MV-4-11 (cell line): ENCODE measurements around the gene HYCC2.
"Not testable (repeated sequence)": the region's sequence is repeated elsewhere in the genome, so short reads cannot be mapped to it uniquely, and the experiment has no call there.

Experiments
- DNase-seq: peaks from one replicate; lab custom pipeline; 2025; lab: John Stamatoyannopoulos, UW

The HYCC2 gene

DNA sequence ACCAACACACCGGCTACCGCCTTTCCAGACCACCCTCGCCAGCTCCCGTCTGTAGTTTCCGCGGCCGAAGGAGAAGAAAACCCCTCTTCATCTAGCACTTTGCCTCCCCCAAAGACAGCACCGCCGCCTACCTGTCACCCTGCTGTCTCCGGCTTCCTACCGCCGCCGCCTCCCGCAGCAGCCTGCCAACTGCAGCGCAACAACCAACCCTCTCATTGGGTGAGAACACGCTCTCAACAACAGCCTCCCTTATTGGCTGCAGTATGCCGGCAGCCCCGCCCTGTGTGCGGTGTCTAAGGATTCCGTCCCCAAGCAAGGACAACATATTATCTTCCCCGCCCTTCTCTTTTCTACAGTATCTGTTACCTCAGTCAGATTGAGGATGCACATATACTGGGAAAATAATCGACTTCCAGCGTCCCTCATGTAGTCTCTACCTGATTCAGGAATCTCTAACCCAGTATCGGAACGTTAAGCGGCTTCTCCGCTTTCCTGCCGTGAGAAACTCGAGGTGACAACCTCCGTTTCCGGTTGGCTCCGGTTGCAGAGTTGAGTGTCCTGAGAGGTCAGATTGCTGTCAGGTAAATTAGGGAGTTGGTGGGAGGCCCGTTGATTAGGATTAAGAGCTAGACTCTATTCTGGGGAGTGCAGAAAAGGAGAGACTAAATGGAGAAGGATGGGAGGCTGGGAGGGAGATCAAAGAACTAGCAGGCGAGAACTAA is at the start of gene HYCC2, which contains the start of gene NDUFB3:
Gene HYCC2, minus strand, starts transcription at position 193 of the 722 bp plus-strand sequence. CDS start 47,662 bp downstream, outside the sequence.
Gene NDUFB3, plus strand, starts transcription at position 523 of the 722 bp plus-strand sequence. CDS start 6,882 bp downstream, outside the sequence.
- peak; percentile 93 for DNase-seq

- DNase-seq = peak; percentile 50
Measured at GRCh38 chr2:201118961-201119854, 47.7 kb upstream of the HYCC2 start.

DNA sequence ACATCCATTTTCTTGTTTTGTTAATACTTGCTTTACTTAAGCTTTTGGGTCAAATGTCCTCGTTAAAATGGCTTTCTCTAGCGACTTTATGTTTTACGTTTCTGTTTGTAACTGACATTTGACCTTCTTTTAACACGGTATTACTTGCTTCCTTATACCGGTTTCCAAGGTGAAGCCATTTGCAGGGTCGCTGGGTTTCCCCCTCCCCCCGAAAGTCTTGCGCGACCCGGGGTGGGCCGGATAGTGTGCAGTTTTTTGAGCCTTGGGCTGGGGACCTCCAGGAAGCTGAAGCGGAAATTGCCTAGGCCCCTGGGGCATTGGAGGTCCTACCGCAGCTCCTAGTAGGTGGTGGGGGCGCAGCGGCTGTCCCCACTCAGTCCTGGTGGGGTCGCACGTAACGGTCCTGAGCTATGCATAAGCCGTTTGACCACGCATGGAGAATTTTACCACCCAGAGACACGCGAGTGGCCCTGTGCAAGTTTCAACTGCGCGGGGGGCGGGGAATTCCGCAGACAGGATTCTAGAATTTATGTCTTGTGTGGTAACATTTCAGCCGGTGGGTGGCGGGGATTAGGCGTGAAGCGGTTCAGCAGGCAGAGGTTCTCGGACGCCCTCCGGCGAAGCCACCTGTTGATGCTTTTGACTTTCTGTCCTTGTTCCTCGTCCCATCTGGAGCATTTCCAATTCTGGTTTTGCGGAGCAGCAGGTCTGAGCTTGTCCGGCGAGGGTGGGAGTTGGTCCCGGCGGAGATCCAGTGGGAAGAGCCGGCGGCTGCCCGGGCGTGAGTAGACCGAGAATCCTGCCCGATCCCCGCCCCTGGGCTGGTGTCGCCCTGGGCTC is 46.9 kb upstream of the HYCC2 start:
- DNase-seq = peak; percentile 97

- not testable (repeated sequence) for DNase-seq
Measured at GRCh38 chr2:201117735-201118094, 46.2 kb upstream of the HYCC2 start.

GRCh38 chr2:201116959-201117734 is 45.7 kb upstream of the HYCC2 start:
- DNase-seq = peak; percentile 89

- peak; percentile 83 for DNase-seq
Measured at GRCh38 chr2:201116115-201116958, 44.9 kb upstream of the HYCC2 start, which contains the start of gene CFLAR. CFLAR (plus strand) TSS chr2:201116164; CDS start chr2:201129866, 13,702 bp downstream.

GRCh38 chr2:201114846-201115245 is 43.4 kb upstream of the HYCC2 start:
- no peak for DNase-seq

- DNase-seq = no peak
Measured at GRCh38 chr2:201114350-201114749, 42.9 kb upstream of the HYCC2 start.

DNA sequence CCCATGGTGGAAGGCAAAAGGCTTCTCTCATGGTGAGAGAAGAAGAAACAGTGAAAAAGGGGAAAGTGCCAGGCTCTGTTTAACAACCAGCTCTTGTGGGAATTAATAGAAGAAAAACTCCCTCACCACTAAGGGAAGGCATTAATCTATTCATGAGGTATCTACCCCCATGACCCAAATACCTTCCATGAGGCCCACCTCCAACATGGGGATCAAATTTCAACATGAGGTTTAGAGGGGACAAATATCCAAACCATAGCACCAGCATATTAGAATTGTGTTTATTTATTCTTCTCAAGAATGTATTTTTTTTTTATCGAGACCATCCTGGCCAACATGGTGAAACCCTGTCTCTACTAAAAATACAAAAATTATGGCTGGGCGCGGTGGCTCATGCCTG is 39.6 kb upstream of the HYCC2 start:
- DNase-seq = no peak

- no peak for DNase-seq
Measured at GRCh38 chr2:201110615-201111014, 39.1 kb upstream of the HYCC2 start.

DNA sequence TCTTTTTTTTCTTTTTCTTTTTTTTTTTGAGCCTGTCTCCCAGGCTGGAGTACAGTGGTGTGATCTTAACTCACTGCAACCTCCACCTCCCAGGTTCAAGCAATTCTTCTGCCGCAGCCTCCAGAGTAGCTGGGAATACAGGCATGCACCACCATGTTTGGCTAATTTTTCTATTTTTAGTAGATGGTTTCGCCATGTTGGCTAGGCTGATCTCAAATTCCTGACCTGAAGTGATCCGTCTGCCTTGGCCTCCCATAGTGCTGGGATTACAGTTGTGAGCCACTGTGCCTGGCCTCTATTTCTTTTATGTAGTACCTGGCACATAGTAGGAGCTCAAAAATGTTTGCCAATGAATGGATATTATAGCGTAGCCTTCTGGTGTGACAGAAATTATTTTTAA is 37.7 kb upstream of the HYCC2 start:
- DNase-seq = no peak

GRCh38 chr2:201108341-201108740 is 36.9 kb upstream of the HYCC2 start:
- DNase-seq = no peak

DNA sequence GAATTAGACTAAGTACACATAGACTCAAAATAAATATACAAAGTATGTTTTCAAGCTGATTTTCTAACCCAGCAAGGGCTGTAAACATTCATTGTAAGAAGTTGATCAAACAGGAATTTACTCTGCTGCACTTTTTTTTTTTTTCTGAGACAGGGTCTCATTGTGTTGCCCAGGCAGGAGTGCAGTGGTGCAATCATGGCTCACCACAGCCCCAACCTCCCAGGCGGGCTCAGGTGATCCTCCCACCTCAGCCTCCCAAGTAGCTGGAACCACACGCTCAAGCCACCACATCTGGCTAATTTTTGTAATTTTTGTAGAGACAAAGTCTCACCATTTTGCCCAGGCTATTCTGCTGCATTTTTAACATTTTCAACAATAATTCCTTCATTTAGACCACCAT is 36.2 kb upstream of the HYCC2 start:
- DNase-seq = no peak

DNA sequence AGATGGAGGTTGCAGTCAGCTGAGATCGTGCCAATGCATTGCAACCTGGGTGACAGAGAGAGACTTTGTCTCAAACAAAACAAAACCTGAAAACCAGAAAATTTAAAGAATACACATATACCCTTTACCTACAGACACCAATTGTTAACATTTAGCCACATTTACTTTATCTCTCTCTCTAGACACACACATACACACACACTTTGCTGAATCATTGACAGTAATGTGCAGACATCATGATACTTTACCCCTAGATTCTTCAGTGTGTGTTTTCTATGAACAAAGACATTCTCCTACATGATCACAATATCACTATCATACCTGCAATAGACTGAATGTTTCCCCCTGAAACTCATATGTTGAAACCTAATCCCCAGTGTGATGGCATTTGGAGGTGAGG is 34.3 kb upstream of the HYCC2 start:
- no peak for DNase-seq

GRCh38 chr2:201100497-201100896 is 29.0 kb upstream of the HYCC2 start:
- DNase-seq = no peak

- peak; percentile 80 for DNase-seq
Measured at GRCh38 chr2:201093573-201093972, 22.1 kb upstream of the HYCC2 start.

DNA sequence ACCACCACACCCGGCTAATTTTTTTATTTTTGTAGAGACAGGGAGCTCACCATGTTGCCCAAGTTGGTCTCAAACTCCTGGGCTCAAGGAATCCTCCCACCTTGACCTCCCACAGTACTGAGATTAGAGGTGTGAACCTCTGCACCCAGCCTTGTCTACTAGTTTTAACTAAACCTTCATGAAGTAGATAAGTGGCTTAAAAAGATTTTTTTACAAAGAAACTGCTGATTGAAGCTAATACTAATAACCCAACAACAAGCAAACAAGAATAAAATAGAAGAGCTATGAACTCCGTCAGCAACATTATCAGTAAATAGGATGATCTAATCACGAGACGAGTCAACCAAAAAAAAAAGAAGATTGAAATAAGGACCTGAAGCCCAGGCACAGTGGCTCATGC is 19.1 kb upstream of the HYCC2 start:
- DNase-seq = no peak

DNA sequence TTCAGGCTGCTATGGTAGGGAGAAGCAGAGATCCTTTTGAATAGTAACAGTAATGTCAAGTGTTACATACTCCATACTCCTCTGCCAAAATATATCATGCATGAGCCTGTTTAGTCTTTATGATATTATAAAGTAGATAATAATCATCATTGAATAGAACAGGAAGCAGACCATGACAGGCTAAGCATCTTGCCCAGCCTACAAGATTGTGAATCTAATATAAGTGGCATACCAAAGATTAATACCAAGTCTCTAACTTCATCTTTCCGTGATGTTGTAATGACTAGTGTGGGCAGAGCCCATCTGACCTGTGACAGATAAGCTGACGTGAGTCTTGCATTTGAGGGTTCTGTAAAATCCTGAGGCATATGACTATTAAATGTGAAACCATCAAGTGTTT is 13.4 kb upstream of the HYCC2 start:
- DNase-seq = no peak

GRCh38 chr2:201074996-201075395 is 3.5 kb upstream of the HYCC2 start:
- no peak for DNase-seq

DNA sequence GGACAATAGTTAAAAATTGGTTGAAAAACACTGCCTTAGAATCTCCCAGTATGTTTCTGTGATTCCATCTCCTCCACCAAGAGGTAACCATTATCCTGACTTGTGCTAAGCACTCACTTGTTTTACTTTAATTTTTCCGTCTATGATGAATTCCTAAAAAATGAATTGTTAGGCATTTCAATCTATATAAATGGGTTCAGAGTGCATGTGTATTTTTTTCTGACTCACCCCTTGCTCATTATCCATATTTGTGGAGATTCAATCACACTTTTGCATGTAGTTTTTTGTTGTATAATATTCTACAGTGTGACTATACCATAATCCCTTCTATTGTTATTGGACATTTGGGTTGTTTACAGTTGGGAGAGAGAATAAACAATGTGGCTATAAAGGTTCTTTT is 1.6 kb upstream of the HYCC2 start:
- DNase-seq = no peak
